Posterior vena cava (tissue), 2 donors: ENCODE results near the gene LTBP3. TPM values are rescaled to one million over a fixed set of nuclear protein-coding genes. Genes with fewer than 3 reads are reported as not detected.

ENCODE experiments used
- DNase-seq: peaks from one replicate; pipeline ENCODE4 v3.0.0-alpha.2; 2020; ENCODE audit warnings: low spot score
- intact Hi-C, 2 donors: fragments of 100-400 bp; cut with DNase I; formaldehyde crosslinking; loops; one replicate each; pipeline versions ENCODE4 v1.14.1 to v1.14.2; 2022 to 2023
- long read RNA-seq, 2 donors: library from polyadenylated mRNA; unstranded; transcript quantifications; one replicate each; pipeline ENCODE4 v2.0.0, GENCODE V29; 2020 to 2021
- total RNA-seq, 2 donors: library from RNA; stranded (reverse); fragmentation: NEBNext Ultra II Directional; extraction: Animal tissue kit (Norgen Biotek cat#: 25700); gene quantifications; one replicate each; pipeline ENCODE4 v1.2.1, GENCODE V29; 2021
- donor health status: DM: yes; HTN: yes; CAD: no.
- donor health status: DM: yes; HTN: yes; CAD: no.

Gene LTBP3
- total RNA-seq = 100 to 1,000 TPM; 127 to 196 TPM
- long read RNA-seq, donor 1, transcript LTBP3-221 (17 exons, 3,327 nt) = major isoform, 5 of 126 reads
- long read RNA-seq, donor 1, partial matches to known transcripts = 105 of 126 reads
- long read RNA-seq, donor 1, other reads (novel, unspliced or antisense) = 11 of 126 reads
- long read RNA-seq, donor 2, transcript LTBP3-220 (6 exons, 748 nt) = major isoform, 13 of 103 reads
- long read RNA-seq, donor 2, transcript LTBP3-212 (12 exons, 1,997 nt) = minor isoform, 5 of 103 reads
- long read RNA-seq, donor 2, partial matches to known transcripts = 81 of 103 reads
- long read RNA-seq, donor 2, other reads (novel, unspliced or antisense) = 2 of 103 reads

DNA sequence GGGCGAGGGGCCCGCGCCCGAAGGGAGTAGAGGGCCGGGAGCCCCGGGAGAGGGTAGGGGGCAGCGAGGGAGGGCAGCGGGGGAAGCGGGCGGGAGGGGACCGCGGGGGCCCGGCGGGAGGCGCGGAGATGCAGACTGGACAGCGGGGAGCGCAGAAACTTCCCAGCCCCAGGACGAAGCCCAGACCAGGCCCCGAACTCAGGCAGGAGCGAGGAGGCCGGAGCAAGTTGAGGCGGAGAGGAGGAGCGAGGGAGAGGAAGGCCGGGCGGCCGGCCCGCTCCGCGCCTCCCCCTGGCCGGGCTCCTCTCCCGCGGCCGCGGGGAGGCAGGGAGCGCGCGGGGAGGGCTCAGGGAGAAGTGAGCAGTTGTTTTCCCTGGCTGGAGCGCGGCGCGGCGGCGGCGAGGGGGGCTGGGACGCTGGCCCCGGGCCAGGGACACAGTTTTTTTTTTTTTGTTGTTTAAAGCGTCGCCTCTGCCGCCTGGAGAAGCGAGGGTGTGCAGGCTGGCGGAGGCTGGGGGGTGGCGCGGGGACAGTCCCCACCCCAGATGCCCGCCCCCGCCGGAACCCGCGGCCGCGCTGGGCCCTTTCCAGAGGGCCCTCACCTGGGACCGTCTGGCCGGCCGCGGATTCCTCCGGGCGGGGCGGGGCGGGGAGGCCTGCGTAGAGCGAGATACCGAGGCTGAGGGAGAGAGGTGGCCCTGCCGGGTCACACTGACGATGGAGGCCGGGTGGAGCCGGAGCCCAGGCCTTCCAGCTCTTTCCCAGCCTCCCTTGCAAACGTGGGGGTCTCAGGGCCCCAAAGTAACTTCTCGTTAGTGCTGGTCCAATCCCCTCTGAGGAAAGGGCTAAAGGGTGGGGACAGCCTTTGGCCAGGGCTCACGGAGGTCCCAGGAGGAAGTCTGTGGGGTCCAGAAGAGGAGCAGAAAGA lies at the start of gene LTBP3:
TSS of gene LTBP3 (minus strand) at position 358 of the 928 bp plus-strand sequence. CDS start 400 bp downstream, outside the sequence.
- intact Hi-C loops = loop anchor here in 1 of 2 donors (5.0 kb wide), 1 partner anchor 404 kb away; the partner anchor contains the start of gene SART1
- DNase-seq = peak; percentile 94

DNA sequence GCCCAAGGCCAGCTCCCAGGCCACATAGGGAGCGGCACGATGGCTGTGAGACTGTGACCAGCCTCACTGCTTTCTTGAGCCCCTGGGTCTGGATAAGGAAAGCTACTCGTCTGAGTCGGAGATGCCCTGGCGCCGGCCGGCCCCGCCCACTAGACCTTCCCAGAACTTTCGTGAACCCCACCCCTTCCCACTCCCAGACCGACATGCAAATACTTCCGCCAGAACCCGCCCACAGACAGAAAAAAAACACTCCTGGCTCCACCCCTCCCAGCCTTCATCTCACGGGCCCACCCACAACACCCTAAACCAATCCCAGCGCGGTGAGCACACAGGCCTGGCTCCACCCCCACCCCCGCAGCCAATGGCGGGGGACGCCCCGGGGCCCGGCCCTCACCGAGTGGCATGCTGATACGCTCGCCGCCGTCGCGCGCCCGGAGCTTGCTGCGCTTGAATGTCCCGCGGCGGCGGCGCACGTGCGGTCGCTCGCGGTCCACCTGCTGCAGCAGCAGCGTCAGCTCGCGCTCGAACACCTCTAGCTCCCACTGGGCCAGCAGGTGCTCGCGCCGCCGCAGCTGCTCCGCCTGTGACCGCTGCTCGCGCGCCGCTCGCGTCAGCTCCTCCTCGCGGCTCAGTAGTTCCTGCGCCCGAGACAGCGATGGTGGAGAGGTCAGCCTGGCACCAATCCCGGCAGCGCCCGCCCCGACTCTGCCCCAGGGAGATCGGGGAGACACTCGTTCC lies 48.9 kb upstream of the LTBP3 start:
- DNase-seq = peak; percentile 97
- intact Hi-C loops = no loop called here

DNA sequence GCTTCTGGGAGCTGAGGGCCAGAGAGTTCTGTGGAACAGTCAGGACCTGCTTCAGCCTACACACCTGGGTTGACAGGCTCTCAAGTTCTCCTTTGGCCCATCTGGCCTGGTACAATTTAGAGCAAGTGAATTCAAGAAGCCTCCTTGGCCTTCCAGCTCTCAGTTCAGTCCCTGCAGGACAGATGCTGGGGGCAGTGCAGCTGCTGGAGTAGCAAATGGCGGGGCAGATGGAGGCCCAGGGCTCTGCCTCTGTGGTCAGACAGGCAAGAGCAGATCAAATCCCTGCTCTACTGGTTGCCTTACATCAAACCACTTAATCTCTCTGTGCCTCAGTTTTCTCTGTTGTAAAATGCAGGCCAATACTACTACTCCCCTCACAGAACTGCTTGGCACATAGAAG lies 46.1 kb upstream of the LTBP3 start:
- intact Hi-C loops = no loop called here
- DNase-seq = no peak

GRCh38 chr11:65599955-65600246 lies 41.7 kb upstream of the LTBP3 start:
- DNase-seq = no peak
- intact Hi-C loops = no loop called here

GRCh38 chr11:65599216-65599954 lies 41.2 kb upstream of the LTBP3 start:
- no peak for DNase-seq

GRCh38 chr11:65598258-65598699 lies 40.1 kb upstream of the LTBP3 start:
- intact Hi-C loops = no loop called here
- no peak for DNase-seq

More at GRCh38 chr11:65599216-65599954, 41.2 kb upstream of the LTBP3 start:
- intact Hi-C loops = no loop called here

- no peak for DNase-seq
- intact Hi-C loops = no loop called here
Measured at GRCh38 chr11:65596520-65596919, 38.4 kb upstream of the LTBP3 start.

DNA sequence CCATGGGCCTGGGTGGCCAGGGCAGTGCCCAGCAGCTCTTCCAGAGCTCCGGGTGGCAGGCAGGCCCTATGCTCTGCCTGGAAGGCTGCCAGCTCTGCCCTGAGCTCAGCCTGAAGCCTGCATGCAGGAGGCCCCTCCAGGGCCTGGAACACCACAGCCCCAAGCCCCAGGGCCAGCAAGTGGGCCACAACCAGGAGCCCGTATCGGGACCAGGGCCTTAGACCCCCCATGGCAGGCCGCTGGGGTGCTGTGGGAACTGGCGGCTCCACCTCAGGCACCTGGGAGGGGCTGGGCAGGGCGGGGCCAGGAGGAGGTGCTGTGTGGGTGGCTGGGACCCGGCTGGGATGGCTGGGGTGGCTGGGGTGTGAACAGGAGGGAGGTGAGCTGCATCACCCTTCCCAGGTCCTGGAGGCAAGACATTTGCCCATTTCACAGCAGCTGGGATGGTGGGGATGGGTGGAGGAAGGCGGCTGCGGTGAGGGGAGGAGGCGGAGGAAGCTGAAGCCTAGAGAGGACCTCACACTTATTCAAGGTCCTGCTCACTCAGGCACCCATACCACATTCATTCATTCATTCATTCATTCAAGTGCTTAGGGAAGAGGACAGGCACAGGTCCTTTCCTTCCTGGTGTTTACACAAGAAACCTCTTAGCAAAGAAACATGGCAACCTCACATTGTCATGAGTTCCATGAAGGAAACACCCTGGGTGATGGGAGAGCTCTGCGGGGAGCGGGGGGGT lies 37.6 kb upstream of the LTBP3 start, which contains the start of gene KCNK7:
TSS of gene KCNK7 (minus strand) at position 258 of the 739 bp plus-strand sequence. CDS start at position 230, 28 bp downstream.
- intact Hi-C loops = no loop called here
- no peak for DNase-seq

DNA sequence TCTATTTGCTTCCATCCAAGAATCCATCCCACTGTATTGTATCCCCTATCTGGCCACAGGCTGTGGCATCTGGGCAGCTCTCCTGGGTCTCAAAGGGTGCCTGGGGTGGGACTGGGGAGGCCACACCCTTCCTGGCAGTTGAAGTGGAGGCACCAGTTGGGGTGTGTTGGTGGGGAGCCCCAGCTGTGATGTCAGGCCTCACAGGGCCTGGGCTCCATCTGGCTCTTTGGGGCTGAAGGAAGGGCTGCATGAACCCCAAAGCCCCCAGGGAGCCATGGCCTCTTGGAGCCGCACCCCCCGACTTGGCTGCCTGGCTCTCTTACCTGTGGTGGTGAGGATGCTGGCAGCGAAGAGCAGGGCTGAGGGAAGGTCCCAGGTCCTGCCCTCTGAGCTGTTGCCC lies 37.0 kb upstream of the LTBP3 start:
- DNase-seq = no peak
- intact Hi-C loops = no loop called here

DNA sequence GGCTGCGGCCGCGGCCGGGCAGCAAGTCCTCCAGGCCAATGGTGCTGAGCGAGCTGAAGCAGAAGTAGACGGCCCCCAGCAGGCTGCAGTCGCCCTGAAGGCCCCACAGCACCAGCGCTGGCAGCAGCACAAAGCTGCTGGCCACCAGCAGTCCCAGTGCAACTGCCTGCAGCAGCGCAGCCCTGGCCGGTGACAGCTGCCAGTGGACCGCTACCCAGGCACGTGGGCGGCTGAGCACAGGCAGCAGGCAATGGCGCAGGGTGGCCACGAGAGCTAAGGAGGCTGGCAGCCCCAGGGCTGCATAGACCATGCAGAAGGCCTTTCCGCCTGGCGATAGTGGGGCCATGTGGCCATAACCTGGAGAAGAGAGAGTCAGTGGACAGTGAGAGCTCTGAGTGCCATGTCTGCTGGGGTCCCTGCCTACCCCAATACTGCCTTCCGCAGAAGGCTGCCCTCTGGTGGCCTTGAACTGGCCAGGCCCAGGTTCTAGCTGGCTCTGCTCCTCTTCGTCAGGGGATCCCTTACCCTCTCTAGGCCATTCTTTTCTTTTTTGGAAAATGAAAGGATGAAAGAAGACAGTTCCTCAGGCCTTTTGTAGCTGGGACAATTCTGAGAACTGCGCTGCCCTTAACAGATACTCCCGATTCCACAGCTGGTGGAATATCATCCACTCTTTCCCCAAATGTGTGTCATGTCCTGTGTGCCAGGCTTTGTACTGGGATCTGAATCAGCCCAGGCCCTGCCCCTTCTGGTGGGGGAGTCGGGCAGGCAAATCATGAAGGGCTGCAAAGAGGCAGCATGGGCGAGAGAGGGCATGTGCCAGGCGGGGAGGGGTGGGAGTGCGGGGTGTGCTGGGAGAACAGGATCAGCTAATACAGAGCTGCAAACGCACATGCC lies 35.6 kb upstream of the LTBP3 start:
- peak; percentile 83 for DNase-seq
- intact Hi-C loops = no loop called here

GRCh38 chr11:65592858-65593517 lies 34.8 kb upstream of the LTBP3 start:
- no peak for DNase-seq
- intact Hi-C loops = no loop called here

GRCh38 chr11:65591939-65592857 lies 34.0 kb upstream of the LTBP3 start:
- intact Hi-C loops = no loop called here
- peak; percentile 93 for DNase-seq

DNA sequence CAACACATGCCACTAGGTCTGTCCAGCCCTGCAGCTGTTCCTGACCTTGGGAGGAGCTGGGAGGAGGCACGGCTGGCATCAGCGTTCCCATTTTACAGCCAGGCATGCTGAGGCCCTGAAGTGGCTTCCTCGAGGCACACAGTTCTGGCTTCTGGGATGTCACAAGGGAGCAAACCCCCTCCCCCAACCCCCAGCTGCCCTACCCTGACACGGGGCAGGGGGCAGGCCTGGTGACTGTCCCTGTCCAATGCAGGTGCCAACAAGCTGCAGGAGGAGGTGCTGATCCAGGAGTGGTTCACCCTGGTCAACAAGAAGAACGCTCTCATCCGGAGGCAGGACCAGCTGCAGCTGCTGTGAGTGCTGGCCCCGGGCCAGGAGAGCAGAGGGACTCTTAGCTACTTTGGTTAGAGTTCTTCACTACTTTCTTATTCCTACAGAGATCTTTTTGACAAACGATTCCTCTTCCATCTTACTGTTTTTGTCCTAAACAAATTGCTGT lies 32.1 kb upstream of the LTBP3 start:
- no peak for DNase-seq
- intact Hi-C loops = no loop called here

DNA sequence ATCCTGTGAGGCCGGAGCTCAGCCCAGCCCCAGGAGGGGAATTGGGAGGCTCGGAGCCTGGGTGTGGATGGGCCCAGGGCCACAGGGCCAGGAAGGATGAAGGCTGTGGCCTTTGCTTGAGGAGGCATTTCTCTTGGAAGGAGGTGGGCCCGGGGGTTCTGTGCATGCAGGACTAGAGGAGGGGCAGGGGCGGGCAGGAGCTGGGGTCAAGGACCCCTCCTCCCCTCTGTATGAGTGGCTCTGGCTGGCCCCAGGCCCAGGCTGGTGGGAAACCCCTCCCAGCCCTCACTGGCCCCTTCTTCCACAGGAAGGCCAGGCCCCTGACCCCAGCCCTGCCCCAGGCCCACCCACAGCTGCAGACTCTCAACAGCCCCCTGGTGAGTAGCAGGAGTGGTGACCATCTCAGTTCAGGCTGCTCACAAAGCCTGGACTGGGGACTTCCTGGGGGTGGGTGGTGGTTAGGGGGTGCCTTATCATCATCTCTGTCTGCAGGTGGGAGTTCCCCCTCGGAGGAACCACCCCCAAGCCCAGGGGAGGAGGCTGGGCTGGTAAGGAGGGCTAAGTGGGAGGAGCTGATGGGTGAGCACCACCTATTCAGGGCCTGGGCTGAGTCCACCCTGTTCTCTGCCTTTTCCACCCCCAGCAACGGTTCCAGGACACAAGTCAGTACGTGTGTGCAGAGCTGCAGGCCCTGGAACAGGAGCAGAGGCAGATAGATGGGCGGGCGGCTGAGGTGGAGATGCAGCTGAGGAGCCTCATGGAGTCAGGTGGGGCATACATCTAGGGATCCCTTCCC lies 31.5 kb upstream of the LTBP3 start:
- DNase-seq = no peak
- intact Hi-C loops = loop anchor here in 1 of 2 donors (5.0 kb wide), 1 partner anchor 47 kb away; no protein-coding TSS in a partner anchor
